ENCODE data around the gene TUBA1C. TPM values are rescaled to one million over a fixed set of nuclear protein-coding genes. Genes with fewer than 3 reads are reported as not detected.

TUBA1C gene
- total and polyA plus RNA-seq, 9 of the 15 experiments (the other 6 are each of a cell fraction or from before 2014, with no cell fraction given) = 755 to 3,012 (median 914) TPM

DNA sequence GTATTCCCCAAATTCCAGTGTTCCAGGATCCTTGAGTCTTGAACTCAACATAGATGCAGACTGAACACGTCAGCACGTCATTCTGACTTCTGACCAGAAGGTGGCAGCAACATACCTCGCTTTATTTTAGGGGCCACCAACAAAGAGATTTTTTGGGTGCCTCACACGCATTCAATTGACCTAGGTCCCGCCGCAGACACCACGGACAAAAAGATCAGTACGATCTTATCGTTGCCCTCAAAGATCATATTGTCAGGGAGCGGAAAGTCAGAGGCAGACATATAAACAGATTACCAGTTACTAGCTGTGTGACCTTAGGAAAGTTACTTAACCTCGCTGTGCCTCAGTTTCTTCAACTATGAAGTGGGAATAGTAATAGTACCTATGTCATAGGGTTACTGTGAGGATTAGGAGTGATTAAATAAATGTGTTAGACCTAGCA is 23.6 kb downstream of the TUBA1C start (continued):
- peak; percentile 37; the same call in 1 of the 2 replicates for TF ChIP-seq STAG1 (CRISPR knock-in tag; IDR thresholded peaks at IDR 0.05; ENCODE audit: borderline replicate concordance)
- peak; percentile 43; the same call in 1 of the 2 replicates for TF ChIP-seq ATF1 (CRISPR knock-in tag; IDR thresholded peaks at IDR 0.05)
- TF ChIP-seq ATF1 (tag; IDR thresholded peaks at IDR 0.05) = peak; percentile 89
- TF ChIP-seq, protein P1, sequence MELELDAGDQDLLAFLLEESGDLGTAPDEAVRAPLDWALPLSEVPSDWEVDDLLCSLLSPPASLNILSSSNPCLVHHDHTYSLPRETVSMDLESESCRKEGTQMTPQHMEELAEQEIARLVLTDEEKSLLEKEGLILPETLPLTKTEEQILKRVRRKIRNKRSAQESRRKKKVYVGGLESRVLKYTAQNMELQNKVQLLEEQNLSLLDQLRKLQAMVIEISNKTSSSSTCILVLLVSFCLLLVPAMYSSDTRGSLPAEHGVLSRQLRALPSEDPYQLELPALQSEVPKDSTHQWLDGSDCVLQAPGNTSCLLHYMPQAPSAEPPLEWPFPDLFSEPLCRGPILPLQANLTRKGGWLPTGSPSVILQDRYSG (tag; conservative IDR thresholded peaks at IDR 0.05; ENCODE audit: low read depth) = no peak
- TF ChIP-seq KLF10 (CRISPR knock-in tag; IDR thresholded peaks at IDR 0.05) = no peak
- TF ChIP-seq BRD9 (IDR thresholded peaks at IDR 0.05; ENCODE audit: low read depth, partially characterized antibody) = peak; percentile 90
- TF ChIP-seq SMAD2 (IDR thresholded peaks at IDR 0.05; ENCODE audit: low read depth, low read length) = no peak
- TF ChIP-seq, protein P2, sequence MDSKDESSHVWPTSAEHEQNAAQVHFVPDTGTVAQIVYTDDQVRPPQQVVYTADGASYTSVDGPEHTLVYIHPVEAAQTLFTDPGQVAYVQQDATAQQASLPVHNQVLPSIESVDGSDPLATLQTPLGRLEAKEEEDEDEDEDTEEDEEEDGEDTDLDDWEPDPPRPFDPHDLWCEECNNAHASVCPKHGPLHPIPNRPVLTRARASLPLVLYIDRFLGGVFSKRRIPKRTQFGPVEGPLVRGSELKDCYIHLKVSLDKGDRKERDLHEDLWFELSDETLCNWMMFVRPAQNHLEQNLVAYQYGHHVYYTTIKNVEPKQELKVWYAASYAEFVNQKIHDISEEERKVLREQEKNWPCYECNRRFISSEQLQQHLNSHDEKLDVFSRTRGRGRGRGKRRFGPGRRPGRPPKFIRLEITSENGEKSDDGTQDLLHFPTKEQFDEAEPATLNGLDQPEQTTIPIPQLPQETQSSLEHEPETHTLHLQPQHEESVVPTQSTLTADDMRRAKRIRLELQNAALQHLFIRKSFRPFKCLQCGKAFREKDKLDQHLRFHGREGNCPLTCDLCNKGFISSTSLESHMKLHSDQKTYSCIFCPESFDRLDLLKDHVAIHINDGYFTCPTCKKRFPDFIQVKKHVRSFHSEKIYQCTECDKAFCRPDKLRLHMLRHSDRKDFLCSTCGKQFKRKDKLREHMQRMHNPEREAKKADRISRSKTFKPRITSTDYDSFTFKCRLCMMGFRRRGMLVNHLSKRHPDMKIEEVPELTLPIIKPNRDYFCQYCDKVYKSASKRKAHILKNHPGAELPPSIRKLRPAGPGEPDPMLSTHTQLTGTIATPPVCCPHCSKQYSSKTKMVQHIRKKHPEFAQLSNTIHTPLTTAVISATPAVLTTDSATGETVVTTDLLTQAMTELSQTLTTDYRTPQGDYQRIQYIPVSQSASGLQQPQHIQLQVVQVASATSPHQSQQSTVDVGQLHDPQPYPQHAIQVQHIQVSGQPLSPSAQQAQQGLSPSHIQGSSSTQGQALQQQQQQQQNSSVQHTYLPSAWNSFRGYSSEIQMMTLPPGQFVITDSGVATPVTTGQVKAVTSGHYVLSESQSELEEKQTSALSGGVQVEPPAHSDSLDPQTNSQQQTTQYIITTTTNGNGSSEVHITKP (IDR thresholded peaks at IDR 0.05; ENCODE audit: partially characterized antibody) = no peak
- TF ChIP-seq ZNF263 (CRISPR knock-in tag; IDR thresholded peaks at IDR 0.05; ENCODE audit: borderline replicate concordance) = no peak; the same call in 1 of the 2 replicates
- TF ChIP-seq, protein P3, sequence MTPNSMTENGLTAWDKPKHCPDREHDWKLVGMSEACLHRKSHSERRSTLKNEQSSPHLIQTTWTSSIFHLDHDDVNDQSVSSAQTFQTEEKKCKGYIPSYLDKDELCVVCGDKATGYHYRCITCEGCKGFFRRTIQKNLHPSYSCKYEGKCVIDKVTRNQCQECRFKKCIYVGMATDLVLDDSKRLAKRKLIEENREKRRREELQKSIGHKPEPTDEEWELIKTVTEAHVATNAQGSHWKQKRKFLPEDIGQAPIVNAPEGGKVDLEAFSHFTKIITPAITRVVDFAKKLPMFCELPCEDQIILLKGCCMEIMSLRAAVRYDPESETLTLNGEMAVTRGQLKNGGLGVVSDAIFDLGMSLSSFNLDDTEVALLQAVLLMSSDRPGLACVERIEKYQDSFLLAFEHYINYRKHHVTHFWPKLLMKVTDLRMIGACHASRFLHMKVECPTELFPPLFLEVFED (CRISPR knock-in tag; conservative IDR thresholded peaks at IDR 0.05) = no peak
- TF ChIP-seq, protein P4, sequence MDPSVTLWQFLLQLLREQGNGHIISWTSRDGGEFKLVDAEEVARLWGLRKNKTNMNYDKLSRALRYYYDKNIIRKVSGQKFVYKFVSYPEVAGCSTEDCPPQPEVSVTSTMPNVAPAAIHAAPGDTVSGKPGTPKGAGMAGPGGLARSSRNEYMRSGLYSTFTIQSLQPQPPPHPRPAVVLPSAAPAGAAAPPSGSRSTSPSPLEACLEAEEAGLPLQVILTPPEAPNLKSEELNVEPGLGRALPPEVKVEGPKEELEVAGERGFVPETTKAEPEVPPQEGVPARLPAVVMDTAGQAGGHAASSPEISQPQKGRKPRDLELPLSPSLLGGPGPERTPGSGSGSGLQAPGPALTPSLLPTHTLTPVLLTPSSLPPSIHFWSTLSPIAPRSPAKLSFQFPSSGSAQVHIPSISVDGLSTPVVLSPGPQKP (CRISPR knock-in tag; IDR thresholded peaks at IDR 0.05) = no peak
- no peak for TF ChIP-seq BRCA1 (IDR thresholded peaks at IDR 0.05)
- no peak for TF ChIP-seq BRCA1 (CRISPR knock-in tag; IDR thresholded peaks at IDR 0.05)
- TF ChIP-seq KDM1A (IDR thresholded peaks at IDR 0.05) = peak in 1 of 2 experiments; percentile 90; a peak in 3 of 4 replicates
- TF ChIP-seq BCOR (IDR thresholded peaks at IDR 0.05) = peak; percentile 98
- TF ChIP-seq PRPF4 (IDR thresholded peaks at IDR 0.05; ENCODE audit: insufficient read depth, low read depth, low read length, poor library complexity, severe bottlenecking) = no peak
- TF ChIP-seq, protein P5, sequence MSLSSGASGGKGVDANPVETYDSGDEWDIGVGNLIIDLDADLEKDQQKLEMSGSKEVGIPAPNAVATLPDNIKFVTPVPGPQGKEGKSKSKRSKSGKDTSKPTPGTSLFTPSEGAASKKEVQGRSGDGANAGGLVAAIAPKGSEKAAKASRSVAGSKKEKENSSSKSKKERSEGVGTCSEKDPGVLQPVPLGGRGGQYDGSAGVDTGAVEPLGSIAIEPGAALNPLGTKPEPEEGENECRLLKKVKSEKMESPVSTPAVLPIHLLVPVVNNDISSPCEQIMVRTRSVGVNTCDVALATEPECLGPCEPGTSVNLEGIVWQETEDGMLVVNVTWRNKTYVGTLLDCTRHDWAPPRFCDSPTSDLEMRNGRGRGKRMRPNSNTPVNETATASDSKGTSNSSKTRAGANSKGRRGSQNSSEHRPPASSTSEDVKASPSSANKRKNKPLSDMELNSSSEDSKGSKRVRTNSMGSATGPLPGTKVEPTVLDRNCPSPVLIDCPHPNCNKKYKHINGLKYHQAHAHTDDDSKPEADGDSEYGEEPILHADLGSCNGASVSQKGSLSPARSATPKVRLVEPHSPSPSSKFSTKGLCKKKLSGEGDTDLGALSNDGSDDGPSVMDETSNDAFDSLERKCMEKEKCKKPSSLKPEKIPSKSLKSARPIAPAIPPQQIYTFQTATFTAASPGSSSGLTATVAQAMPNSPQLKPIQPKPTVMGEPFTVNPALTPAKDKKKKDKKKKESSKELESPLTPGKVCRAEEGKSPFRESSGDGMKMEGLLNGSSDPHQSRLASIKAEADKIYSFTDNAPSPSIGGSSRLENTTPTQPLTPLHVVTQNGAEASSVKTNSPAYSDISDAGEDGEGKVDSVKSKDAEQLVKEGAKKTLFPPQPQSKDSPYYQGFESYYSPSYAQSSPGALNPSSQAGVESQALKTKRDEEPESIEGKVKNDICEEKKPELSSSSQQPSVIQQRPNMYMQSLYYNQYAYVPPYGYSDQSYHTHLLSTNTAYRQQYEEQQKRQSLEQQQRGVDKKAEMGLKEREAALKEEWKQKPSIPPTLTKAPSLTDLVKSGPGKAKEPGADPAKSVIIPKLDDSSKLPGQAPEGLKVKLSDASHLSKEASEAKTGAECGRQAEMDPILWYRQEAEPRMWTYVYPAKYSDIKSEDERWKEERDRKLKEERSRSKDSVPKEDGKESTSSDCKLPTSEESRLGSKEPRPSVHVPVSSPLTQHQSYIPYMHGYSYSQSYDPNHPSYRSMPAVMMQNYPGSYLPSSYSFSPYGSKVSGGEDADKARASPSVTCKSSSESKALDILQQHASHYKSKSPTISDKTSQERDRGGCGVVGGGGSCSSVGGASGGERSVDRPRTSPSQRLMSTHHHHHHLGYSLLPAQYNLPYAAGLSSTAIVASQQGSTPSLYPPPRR (CRISPR knock-in tag; IDR thresholded peaks at IDR 0.05; ENCODE audit: borderline replicate concordance) = no peak
- TF ChIP-seq NCOA6 (IDR thresholded peaks at IDR 0.05) = no peak

Measured in K562 (cell line).